Measurements from ENCODE around the gene DSTN. TPM values are rescaled to one million over a fixed set of nuclear protein-coding genes. Genes with fewer than 3 reads are reported as not detected.

DSTN gene
- total RNA-seq, 3 donors from 2014 or later: 180 to 384 (median 272) TPM

DNA sequence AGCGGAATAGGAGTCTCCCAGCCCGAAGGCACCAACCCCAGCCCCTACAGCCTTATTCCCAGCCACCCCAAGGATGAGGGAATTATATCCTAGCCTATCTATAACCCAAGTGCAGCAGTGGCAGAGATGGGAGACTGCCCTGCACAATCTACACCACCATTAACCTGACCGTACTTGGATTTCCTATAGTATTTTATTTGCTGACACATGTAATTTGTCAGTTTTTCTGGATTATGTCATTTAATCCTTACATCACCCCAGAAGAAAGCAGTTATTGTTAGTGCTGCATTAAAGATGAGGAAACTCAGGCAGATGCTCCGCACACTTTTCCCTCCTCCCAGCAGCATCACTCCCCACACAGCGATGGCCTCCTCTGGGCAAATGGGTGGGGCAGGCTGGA lies 44.7 kb upstream of the DSTN start:
- no peaks in the 10 kb centered on the region for H3K36me3 ChIP-seq
- intact Hi-C loops (cut with DNase I; ENCODE audit: low total_unique reads): no loop called here
- TF ChIP-seq POLR2A (IDR thresholded peaks at IDR 0.05) (no peak), POLR2AphosphoS5 (IDR thresholded peaks at IDR 0.05) (no peak)
- TF ChIP-seq, protein P1, sequence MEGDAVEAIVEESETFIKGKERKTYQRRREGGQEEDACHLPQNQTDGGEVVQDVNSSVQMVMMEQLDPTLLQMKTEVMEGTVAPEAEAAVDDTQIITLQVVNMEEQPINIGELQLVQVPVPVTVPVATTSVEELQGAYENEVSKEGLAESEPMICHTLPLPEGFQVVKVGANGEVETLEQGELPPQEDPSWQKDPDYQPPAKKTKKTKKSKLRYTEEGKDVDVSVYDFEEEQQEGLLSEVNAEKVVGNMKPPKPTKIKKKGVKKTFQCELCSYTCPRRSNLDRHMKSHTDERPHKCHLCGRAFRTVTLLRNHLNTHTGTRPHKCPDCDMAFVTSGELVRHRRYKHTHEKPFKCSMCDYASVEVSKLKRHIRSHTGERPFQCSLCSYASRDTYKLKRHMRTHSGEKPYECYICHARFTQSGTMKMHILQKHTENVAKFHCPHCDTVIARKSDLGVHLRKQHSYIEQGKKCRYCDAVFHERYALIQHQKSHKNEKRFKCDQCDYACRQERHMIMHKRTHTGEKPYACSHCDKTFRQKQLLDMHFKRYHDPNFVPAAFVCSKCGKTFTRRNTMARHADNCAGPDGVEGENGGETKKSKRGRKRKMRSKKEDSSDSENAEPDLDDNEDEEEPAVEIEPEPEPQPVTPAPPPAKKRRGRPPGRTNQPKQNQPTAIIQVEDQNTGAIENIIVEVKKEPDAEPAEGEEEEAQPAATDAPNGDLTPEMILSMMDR (IDR thresholded peaks at IDR 0.05): no peak
- no peaks in the 10 kb centered on the region for H3K4me1 ChIP-seq
- no peaks in the 10 kb centered on the region for H3K27me3 ChIP-seq
- no peak overlapping the region for H3K27ac ChIP-seq
- no peaks in the 10 kb centered on the region for H3K9me3 ChIP-seq
- no peak overlapping the region for H3K4me3 ChIP-seq
- DNase-seq (ENCODE audit: low spot score in 2 of 2): no peak

- DNase-seq (ENCODE audit: low spot score in 2 of 2): no peak
- Histone ChIP-seq H3K27me3 (no peaks in the 10 kb centered on the region), H3K9me3 (no peaks in the 10 kb centered on the region), H3K4me3 (no peak overlapping the region), H3K4me1 (no peaks in the 10 kb centered on the region), H3K36me3 (no peaks in the 10 kb centered on the region), H3K27ac (no peak overlapping the region)
- intact Hi-C loops (cut with DNase I; ENCODE audit: low total_unique reads): no loop called here
- TF ChIP-seq, protein P1 (IDR thresholded peaks at IDR 0.05): no peak
- TF ChIP-seq POLR2A (IDR thresholded peaks at IDR 0.05) (no peak), POLR2AphosphoS5 (IDR thresholded peaks at IDR 0.05) (no peak)
Observed at GRCh38 chr20:17525650-17526049, 44.2 kb upstream of the DSTN start.

DNA sequence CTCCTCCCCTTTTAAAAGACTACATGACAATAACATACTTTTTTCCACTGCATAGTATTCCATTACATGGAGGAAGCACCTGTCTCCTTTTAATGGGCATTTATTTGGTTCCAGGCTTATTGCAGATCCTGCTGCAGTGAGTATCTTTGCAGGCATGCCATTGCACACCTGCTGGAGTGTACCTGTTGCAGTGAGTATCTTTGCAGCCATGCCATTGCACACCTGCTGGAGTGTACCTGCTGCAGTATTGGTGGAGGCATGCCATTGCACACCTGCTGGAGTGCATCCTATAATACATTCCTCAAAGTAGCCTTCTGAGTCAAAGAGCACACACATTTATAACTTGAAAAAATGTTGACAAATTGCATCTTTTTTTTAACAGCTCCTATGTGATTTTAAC lies 40.3 kb upstream of the DSTN start:
- H3K27ac ChIP-seq: no peak overlapping the region
- no peaks in the 10 kb centered on the region for H3K4me1 ChIP-seq
- no peaks in the 10 kb centered on the region for H3K9me3 ChIP-seq
- H3K27me3 ChIP-seq: no peaks in the 10 kb centered on the region
- intact Hi-C loops (cut with DNase I; ENCODE audit: low total_unique reads): no loop called here
- H3K36me3 ChIP-seq: no peaks in the 10 kb centered on the region
- DNase-seq (ENCODE audit: low spot score in 2 of 2): no peak
- no peak overlapping the region for H3K4me3 ChIP-seq
- TF ChIP-seq POLR2AphosphoS5 (IDR thresholded peaks at IDR 0.05) (no peak), POLR2A (IDR thresholded peaks at IDR 0.05) (no peak)
- TF ChIP-seq, protein P1 (IDR thresholded peaks at IDR 0.05): no peak

DNA sequence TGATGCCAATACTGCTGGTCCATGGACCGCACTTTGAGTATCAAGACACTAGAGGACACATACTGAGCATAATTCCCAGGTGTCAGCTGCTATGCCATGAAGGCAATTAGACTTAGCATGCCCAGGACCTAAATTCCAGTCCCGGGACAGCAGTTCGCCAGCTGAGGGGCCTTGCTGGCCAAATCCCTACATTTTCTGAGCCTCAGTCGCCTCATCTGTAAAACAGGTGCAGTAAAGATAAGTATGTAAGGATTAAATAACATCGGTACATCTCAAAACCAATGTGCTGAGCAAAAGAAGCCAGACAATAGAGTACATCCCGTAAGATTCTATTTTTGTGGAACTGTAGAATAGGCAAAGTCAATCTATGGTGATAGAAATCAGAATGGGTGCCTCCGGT lies 39.7 kb upstream of the DSTN start:
- TF ChIP-seq, protein P1 (IDR thresholded peaks at IDR 0.05): no peak
- TF ChIP-seq POLR2AphosphoS5 (IDR thresholded peaks at IDR 0.05) (no peak), POLR2A (IDR thresholded peaks at IDR 0.05) (no peak)
- Histone ChIP-seq H3K4me3 (no peak overlapping the region), H3K9me3 (no peaks in the 10 kb centered on the region), H3K4me1 (no peaks in the 10 kb centered on the region), H3K27ac (no peak overlapping the region), H3K36me3 (no peaks in the 10 kb centered on the region), H3K27me3 (no peaks in the 10 kb centered on the region)
- no peak for DNase-seq (ENCODE audit: low spot score in 2 of 2)
- intact Hi-C loops (cut with DNase I; ENCODE audit: low total_unique reads): loop anchor here (5.0 kb wide), 1 partner anchor 977 kb away; the partner anchor contains the start of gene SEC23B

DNA sequence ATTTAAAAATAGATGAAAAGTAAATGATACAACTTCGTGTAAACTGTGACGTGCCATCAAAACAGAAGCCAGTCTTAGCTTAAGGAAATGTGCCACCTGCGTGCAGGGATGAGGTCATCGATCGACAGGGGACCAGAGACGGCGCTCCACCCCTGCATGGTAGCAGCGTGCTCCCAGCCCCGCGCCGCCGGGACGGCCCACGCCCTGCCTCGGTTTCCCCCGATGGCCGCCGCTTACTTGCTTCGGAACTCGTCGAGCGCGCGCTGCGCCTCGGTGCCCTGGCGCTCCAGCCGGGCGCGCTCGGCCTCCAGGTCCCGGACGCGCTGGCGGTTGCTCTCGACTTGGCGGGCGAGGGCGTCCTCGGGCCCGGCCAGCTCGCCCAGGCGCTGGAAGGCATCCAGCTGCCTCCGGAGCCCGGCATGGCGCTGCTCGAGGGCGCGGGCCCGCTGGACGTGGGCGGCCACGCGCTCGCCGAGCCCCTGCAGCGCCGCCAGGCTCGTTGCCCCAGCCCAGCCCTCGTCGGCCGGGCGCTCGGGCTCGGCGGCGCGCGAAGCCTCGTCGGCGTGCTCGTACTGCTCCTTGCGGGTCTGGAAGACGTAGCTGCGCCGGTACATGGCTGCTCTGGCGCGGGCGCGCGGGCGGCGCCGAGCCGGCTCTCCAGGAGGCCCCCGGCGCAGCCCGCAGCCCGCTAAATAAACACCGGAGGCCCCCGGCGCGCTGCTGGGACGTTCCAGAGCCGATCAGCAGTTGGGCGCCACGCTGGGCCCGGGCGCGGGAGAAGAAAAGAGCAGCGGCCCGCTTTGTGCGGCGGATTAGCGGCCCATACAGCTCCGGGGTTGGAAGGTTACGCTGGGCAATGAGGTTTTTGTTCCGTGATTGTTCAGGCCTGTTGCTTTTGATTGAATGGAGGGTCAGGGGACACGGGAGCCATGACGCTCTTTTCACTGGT lies 38.9 kb upstream of the DSTN start, which contains the start of gene BFSP1:
BFSP1 (minus strand) TSS at position 664 of the 949 bp plus-strand sequence; CDS start at position 614, 50 bp downstream.
- DNase-seq (ENCODE audit: low spot score in 2 of 2): peak; percentile 56 to 58
- intact Hi-C loops (cut with DNase I; ENCODE audit: low total_unique reads): loop anchor here (5.0 kb wide), 1 partner anchor 976 kb away; the partner anchor contains the start of gene SEC23B
- peak within 1 kb of the TSS; percentile 53 to 79 (median 61) for H3K4me3 ChIP-seq
- H3K27ac ChIP-seq: peak within 1 kb of the TSS; percentile 80 to 85
- H3K36me3 ChIP-seq: no peaks in the 10 kb centered on the region
- no peaks in the 10 kb centered on the region for H3K27me3 ChIP-seq
- H3K4me1 ChIP-seq: no peaks in the 10 kb centered on the region
- no peaks in the 10 kb centered on the region for H3K9me3 ChIP-seq
- TF ChIP-seq, protein P1 (IDR thresholded peaks at IDR 0.05): peak in 1 of 3 donors; percentile 8
- no peak for TF ChIP-seq POLR2AphosphoS5 (IDR thresholded peaks at IDR 0.05)

Data from breast epithelium (tissue), 4 donors.